GM23338 (cell line): ENCODE measurements around the gene ATXN7L1.

Source experiments
- ETS1 ChIP-seq: IDR thresholded peaks from 2 replicates; pipeline ENCODE4 v1.6.1; 2016; ENCODE audit warnings: antibody characterized with exemption
- EZH2 ChIP-seq: fragments of 200-600 bp; sonication (generic); IDR thresholded peaks from one replicate; pipeline ENCODE4 v1.8.0; 2017; ENCODE audit warnings: antibody characterized with exemption, mild to moderate bottlenecking, low read depth; ENCODE audit not compliant: unreplicated experiment
- EZH2phosphoT487 ChIP-seq: fragments of 200-600 bp; sonication (generic); IDR thresholded peaks from one replicate; pipeline ENCODE4 v1.8.1; 2018; ENCODE audit warnings: antibody characterized with exemption; ENCODE audit not compliant: unreplicated experiment
- JUNB ChIP-seq: IDR thresholded peaks from one replicate; pipeline ENCODE4 v1.6.1; 2016; ENCODE audit warnings: antibody characterized with exemption; ENCODE audit not compliant: unreplicated experiment
- POLR2AphosphoS5 ChIP-seq: IDR thresholded peaks from 2 replicates; pipeline ENCODE4 v1.6.1; 2016; ENCODE audit warnings: antibody characterized with exemption, low read depth
- ZNF331 ChIP-seq: fragments of 250-450 bp; sonication (Bioruptor Pico); IDR thresholded peaks from 2 replicates; pipeline ENCODE4 v1.5.0; 2020; ENCODE audit warnings: low read depth, mild to moderate bottlenecking, moderate library complexity
- TF ChIP-seq, protein P1 (sequence below), 2 experiments: fragments of 200-600 bp in 1 of 2; sonication (generic) in 1 of 2; conservative IDR thresholded peaks; 2 replicates each; pipeline versions ENCODE4 v1.5.1 to v1.6.1; 2016 to 2017; ENCODE audit warnings: antibody characterized with exemption in 2 of 2, low read depth in 2 of 2, mild to moderate bottlenecking in 2 of 2, moderate library complexity in 1 of 2
- TF ChIP-seq, protein P2 (sequence below): IDR thresholded peaks from one replicate; pipeline ENCODE4 v1.6.1; 2018; ENCODE audit warnings: antibody characterized with exemption; ENCODE audit not compliant: unreplicated experiment

DNA sequence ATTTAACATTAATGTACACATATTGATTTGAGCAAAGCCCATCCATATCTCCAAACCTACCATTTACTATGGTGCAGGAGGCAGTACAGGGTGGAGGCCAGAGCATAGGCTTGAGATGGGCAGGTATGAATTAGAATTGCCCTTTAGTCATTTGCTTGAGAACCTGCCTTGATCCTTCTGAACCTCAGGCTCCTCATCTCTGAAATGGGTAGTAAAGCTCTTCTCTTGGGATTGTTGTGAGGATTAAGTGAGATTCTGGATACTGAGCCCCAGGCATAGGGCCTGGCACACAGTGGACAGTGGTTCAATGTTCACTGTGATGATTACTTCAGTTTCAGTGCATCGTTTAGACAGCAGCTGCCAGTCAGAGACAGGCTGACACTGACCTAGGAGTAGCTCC lies 5.0 kb upstream of the ATXN7L1 start:
- TF ChIP-seq, protein P1, sequence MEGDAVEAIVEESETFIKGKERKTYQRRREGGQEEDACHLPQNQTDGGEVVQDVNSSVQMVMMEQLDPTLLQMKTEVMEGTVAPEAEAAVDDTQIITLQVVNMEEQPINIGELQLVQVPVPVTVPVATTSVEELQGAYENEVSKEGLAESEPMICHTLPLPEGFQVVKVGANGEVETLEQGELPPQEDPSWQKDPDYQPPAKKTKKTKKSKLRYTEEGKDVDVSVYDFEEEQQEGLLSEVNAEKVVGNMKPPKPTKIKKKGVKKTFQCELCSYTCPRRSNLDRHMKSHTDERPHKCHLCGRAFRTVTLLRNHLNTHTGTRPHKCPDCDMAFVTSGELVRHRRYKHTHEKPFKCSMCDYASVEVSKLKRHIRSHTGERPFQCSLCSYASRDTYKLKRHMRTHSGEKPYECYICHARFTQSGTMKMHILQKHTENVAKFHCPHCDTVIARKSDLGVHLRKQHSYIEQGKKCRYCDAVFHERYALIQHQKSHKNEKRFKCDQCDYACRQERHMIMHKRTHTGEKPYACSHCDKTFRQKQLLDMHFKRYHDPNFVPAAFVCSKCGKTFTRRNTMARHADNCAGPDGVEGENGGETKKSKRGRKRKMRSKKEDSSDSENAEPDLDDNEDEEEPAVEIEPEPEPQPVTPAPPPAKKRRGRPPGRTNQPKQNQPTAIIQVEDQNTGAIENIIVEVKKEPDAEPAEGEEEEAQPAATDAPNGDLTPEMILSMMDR (conservative IDR thresholded peaks at IDR 0.05; ENCODE audit: low read depth in 2 of 2) = no peak
- no peak for TF ChIP-seq EZH2
- TF ChIP-seq POLR2AphosphoS5 = no peak
- no peak for TF ChIP-seq ZNF331 (CRISPR knock-in tag)
- TF ChIP-seq EZH2phosphoT487 = no peak
- no peak for TF ChIP-seq ETS1
- TF ChIP-seq, protein P2, sequence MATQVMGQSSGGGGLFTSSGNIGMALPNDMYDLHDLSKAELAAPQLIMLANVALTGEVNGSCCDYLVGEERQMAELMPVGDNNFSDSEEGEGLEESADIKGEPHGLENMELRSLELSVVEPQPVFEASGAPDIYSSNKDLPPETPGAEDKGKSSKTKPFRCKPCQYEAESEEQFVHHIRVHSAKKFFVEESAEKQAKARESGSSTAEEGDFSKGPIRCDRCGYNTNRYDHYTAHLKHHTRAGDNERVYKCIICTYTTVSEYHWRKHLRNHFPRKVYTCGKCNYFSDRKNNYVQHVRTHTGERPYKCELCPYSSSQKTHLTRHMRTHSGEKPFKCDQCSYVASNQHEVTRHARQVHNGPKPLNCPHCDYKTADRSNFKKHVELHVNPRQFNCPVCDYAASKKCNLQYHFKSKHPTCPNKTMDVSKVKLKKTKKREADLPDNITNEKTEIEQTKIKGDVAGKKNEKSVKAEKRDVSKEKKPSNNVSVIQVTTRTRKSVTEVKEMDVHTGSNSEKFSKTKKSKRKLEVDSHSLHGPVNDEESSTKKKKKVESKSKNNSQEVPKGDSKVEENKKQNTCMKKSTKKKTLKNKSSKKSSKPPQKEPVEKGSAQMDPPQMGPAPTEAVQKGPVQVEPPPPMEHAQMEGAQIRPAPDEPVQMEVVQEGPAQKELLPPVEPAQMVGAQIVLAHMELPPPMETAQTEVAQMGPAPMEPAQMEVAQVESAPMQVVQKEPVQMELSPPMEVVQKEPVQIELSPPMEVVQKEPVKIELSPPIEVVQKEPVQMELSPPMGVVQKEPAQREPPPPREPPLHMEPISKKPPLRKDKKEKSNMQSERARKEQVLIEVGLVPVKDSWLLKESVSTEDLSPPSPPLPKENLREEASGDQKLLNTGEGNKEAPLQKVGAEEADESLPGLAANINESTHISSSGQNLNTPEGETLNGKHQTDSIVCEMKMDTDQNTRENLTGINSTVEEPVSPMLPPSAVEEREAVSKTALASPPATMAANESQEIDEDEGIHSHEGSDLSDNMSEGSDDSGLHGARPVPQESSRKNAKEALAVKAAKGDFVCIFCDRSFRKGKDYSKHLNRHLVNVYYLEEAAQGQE = no peak
- no peak for TF ChIP-seq JUNB
